ENCODE measurements around the gene MTFP1. TPM values are rescaled to one million over a fixed set of nuclear protein-coding genes. Genes with fewer than 3 reads are reported as not detected.

MTFP1 gene
- total and polyA plus RNA-seq, 2 of the 4 experiments (the other 2 are of a cell fraction), result 7.3 to 7.7 TPM

- no CpG with 5 or more reads among the region's 1 CpG for WGBS, 2 experiments (ENCODE audit: extremely low coverage in 2 of 2, insufficient read length in 1 of 2)
- in situ Hi-C loops (cut with MboI; ENCODE audit: low sequenced_read_pairs), result no loop called here
These were observed 8.2 kb downstream of the MTFP1 start for GRCh38 chr22:30433773-30434172.

More at GRCh38 chr22:30433773-30434172, 8.2 kb downstream of the MTFP1 start:
- no peak overlapping the region for H3K56ac ChIP-seq (ENCODE audit: extremely low read depth, insufficient read depth, low read length)
- H3K9me3 ChIP-seq (ENCODE audit: control insufficient read depth, insufficient read depth, low read length), result no peaks in the 10 kb centered on the region
- H4K91ac ChIP-seq (ENCODE audit: insufficient read depth, low read depth, low read length), result no peak overlapping the region
- no peak overlapping the region for H3K4me3 ChIP-seq (ENCODE audit: insufficient read depth, low read depth, low read length)
- H4K5ac ChIP-seq (ENCODE audit: low read depth, low read length), result no peak overlapping the region
- H3K14ac ChIP-seq (replicated peaks; ENCODE audit: low read depth, low read length), result no peak overlapping the region
- ATAC-seq (ENCODE audit: low read depth) (no peak), DNase-seq (no peak)
- no peak overlapping the region for H2AFZ ChIP-seq (replicated peaks; ENCODE audit: low read length, poor library complexity)
- no peaks in the 10 kb centered on the region for H3K9me1 ChIP-seq (ENCODE audit: insufficient read depth, low read length)
- H3K9ac ChIP-seq (ENCODE audit: low read depth, low read length), result no peak overlapping the region
- H2BK15ac ChIP-seq (ENCODE audit: low read depth, low read length), result no peak overlapping the region
- no peaks in the 10 kb centered on the region; the same call in 1 of the 2 replicates for H3K36me3 ChIP-seq (ENCODE audit: control insufficient read depth, insufficient read depth, low read length)
- H3K4ac ChIP-seq (ENCODE audit: low read depth, low read length), result no peak overlapping the region
- H3K4me2 ChIP-seq (ENCODE audit: low read depth, low read length), result no peak overlapping the region
- H3K27ac ChIP-seq (ENCODE audit: insufficient read depth, low read length), result no peak overlapping the region
- H2BK20ac ChIP-seq (ENCODE audit: low read depth, low read length), result no peak overlapping the region
- no peak overlapping the region for H2BK120ac ChIP-seq (ENCODE audit: low read depth, low read length)
- dilution Hi-C loops (cut with HindIII; ENCODE audit: low sequenced_read_pairs, unreplicated experiment), result no loop called here
- H3K27me3 ChIP-seq (ENCODE audit: control insufficient read depth, insufficient read depth, low read length), result peaks cover 6% of the 10 kb centered on the region; the same call in 1 of the 2 replicates
- no peak overlapping the region for H3K18ac ChIP-seq (ENCODE audit: low read depth, low read length)
- H3K23ac ChIP-seq (ENCODE audit: low read depth, low read length), result no peak overlapping the region
- ChIA-PET POLR2A (ENCODE audit: unreplicated experiment) (no interaction called here), CTCF (no interaction called here)
- no peaks in the 10 kb centered on the region for H3K4me1 ChIP-seq (ENCODE audit: control insufficient read depth, insufficient read depth, low read length)
- BruUV-seq (replicated peaks), result no TSS peak
- no peak overlapping the region for H4K8ac ChIP-seq (ENCODE audit: low read depth in 2 of 2, low read length in 2 of 2)
- peak overlapping the region; percentile 47 for H2AK9ac ChIP-seq (replicated peaks; ENCODE audit: low read depth, low read length, poor library complexity)
- TF ChIP-seq CTCF (conservative IDR thresholded peaks at IDR 0.05; ENCODE audit: low read depth, low read length) (no peak), ELK1 (IDR thresholded peaks at IDR 0.05; ENCODE audit: borderline replicate concordance, low read depth, low read length) (no peak), NFE2L2 (IDR thresholded peaks at IDR 0.05; ENCODE audit: low read depth, low read length) (no peak), RFX5 (IDR thresholded peaks at IDR 0.05; ENCODE audit: low read depth, low read length) (no peak), BHLHE40 (IDR thresholded peaks at IDR 0.05; ENCODE audit: low read depth, low read length) (no peak), CHD1 (IDR thresholded peaks at IDR 0.05; ENCODE audit: low read depth, low read length) (no peak), MXI1 (IDR thresholded peaks at IDR 0.05; ENCODE audit: borderline replicate concordance, low read depth, low read length) (no peak), POLR2A (IDR thresholded peaks at IDR 0.05; ENCODE audit: low read depth, low read length) (no peak), SMC3 (IDR thresholded peaks at IDR 0.05; ENCODE audit: low read depth, low read length) (no peak), CEBPB (IDR thresholded peaks at IDR 0.05; ENCODE audit: low read depth, low read length) (no peak), MAFK (IDR thresholded peaks at IDR 0.05; ENCODE audit: low read depth, low read length) (no peak), USF2 (IDR thresholded peaks at IDR 0.05; ENCODE audit: low read depth, low read length) (no peak), RAD21 (IDR thresholded peaks at IDR 0.05; ENCODE audit: low read length) (no peak), MAZ (IDR thresholded peaks at IDR 0.05; ENCODE audit: borderline replicate concordance, low read depth, low read length) (no peak)
- no peaks in the 10 kb centered on the region for H3K79me1 ChIP-seq (ENCODE audit: low read depth in 1 of 2, low read length in 2 of 2)
- intact Hi-C loops (cut with micrococcal nuclease), result no loop called here
- H4K20me1 ChIP-seq (ENCODE audit: insufficient read depth, low read length), result no peaks in the 10 kb centered on the region
- H2BK5ac ChIP-seq (ENCODE audit: low read depth, low read length, poor library complexity, severe bottlenecking), result no peak overlapping the region
- H2AK5ac ChIP-seq (ENCODE audit: low read depth, low read length), result no peak overlapping the region
